Measurements from ENCODE around the gene CHD8. TPM values are rescaled to one million over a fixed set of nuclear protein-coding genes. Genes with fewer than 3 reads are reported as not detected.
"Not testable (repeated sequence)": the region's sequence is repeated elsewhere in the genome, so short reads cannot be mapped to it uniquely, and the experiment has no call there.

Gene CHD8
- total RNA-seq, 1 experiment from 2014 or later = 30.4 TPM

DNA sequence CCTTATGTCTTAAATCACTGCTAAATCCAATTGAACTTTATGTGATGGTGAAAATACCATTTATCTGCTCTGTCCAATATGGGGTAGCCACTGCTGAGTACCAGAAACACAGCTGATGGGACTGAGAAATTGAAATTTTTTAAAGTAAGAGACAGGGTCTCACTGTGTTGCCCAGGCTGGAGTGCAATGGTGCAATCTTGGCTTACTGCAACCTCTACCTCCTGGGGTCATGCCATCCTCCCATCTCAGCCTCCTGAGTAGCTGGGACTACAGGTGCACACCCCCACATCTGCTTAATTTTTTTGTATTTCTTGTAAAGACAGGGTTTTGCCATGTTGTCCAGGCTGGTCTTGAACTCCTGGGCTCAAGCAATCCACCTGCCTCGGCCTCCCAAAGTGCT lies 83.1 kb downstream of the CHD8 start:
- DNase-seq (ENCODE audit: low read depth) = not testable (repeated sequence)

DNA sequence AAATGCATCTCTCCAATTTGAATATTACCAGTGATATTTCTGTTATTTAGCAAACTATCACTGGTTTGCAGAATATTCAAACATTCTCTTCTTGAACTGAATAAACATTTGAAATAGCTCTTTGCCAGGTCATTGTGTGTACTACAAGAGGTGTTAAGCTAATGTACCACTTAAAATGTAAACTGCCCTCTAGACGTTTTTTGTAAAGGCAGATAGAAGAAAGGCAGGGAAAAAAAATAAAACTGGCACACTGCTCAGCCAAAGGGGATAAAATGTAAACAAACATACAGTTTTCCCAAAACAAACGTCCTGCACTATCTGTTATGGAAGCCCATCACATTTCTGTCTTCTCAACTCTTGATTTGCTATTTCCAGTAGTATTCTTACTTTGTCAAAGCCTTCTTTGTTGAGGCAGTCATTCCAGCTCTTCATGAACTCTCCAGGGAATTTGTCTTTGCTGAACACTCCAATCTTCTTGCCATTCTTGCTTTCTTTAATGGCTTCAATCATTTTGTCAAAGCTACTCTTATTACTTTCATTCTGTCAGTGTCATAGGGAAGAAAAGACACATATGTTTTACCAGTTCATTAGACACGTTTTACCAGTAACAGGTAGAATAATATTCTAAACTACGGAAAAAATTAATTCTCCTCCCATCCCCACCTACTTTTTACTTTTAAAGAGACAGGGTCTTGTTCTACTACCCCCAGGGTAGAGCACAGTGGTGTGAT lies 85.8 kb downstream of the CHD8 start:
- no peak for DNase-seq (ENCODE audit: low read depth)

DNA sequence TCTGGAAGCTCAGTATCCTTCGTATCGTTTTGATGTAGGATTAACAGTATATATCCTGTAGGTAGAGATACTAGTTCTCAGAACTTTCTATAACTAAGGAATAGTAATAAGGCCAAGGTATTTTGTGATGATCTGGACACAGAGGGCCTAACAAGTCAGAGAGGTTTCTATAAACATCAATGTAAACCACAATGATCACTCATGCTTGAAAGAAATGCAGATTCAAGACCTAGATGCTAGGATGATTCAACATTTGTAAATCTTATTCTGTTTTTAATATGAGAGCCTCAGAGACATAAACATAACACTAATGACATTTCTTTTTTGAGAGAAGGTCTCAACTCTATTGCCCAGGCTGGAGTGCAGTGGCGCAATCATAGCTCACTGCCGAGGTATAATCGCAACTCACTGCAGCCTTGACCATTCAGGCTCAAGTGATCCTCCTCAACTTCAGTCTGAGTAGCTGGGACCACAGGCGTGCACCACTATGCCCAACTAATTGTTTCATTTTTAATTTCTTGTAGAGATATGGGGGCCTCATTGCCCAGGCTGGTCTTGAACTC lies 88.3 kb downstream of the CHD8 start:
- DNase-seq (ENCODE audit: low read depth) = no peak

DNA sequence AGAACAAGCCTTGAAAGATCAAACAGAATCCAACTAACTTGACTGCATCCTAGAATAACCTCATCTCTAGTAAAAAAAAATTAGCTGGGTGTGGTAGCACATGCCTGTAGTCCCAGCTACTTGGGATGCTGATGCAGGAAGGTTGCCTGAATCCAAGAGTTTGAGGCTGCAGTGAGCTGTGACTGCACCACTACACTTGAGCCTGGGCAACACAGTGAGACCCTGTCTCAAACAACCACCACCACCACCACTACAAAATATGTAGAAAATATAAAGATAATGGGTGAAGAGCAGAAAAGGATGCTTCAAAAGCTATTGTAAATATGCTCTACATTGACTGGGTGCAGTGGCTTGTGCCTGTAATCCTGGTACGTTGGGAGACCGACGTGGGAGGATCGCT lies 99.4 kb downstream of the CHD8 start:
- DNase-seq (ENCODE audit: low read depth) = no peak

DNA sequence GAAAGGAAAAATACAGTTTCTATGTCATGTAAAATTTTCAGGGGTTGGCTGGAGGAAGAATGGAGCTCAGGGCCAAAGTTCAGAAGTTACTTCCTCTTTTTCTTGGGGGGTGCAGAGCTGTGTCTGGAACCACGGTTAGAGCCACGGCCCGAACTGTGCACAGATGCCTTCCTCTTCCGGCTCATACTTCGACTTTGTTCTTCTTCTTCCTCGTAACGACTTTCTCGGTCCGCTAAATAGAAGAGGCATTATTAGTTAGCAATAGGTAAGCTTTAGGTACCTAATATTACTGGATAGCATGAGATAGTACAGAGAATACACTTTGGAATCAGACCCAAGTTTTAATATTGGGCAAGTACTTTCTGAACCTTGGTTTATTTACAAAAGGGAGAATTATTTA lies 103.3 kb downstream of the CHD8 start:
- no peak for DNase-seq (ENCODE audit: low read depth)

DNA sequence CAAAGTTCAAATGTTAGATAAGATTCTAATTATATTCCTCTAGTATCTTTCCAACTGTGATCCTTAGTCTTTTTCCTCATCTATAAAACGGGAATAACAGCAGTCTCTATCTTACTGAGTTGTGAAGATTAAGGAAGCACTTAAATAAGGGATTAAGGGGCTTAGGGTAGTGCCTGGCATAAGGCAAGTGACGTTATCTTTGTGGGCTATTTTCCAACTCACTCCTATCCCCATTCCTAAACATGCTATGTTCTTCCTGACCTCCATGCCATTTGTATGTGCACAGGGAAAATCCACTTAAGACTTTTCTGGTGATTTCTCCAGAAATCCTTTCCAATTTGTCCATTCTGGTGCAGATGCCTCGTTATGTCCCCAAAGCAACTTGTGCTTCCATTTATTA lies 105.4 kb downstream of the CHD8 start:
- DNase-seq (ENCODE audit: low read depth) = no peak

DNA sequence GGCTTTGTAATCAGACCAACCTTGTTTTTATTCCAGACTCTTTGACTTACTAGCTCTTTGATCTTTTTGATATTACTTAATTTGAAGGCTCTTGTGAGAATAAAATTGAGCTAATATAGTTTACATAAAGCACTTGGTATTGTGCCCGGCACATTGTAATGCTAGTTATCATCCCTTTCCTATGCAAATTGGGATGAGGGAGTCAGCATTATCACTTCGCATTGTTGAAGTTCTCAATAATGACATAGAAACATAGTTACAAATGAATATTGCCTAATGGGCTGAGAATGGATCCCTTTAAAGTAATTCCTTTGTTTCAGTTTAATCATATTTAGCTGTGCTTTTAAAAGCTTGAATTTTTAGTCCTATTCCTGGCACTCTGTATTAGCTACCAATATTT lies 108.7 kb downstream of the CHD8 start:
- no peak for DNase-seq (ENCODE audit: low read depth)

DNA sequence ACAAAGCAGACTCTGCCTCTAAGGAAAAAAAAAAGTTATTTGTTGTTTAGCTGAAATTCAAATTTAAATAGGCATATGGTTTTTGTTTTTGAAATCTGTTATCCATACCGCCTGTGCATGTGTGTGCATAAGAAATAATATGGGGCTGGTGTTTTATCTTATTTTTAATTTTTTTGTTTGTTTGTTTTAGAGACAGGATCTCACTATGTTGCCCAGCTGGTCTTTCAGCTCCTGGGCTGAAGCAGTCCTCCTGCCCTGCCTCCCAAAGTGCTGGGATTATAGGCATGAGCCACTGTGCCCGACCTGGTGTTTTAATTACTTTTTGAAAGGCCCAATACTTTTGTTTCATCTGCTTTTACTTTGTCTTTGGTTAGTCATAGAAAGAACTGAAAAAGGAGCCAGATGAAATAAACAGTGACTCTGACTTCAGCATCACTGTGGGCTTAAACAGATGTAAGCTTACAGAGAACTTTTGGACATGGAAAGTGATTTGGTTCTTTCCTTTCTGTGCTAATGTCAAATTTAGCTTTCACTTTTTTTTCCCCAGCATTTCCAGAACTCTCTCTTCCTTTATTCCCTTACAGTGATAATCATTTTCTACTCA lies 109.3 kb downstream of the CHD8 start:
- DNase-seq (ENCODE audit: low read depth) = no peak

DNA sequence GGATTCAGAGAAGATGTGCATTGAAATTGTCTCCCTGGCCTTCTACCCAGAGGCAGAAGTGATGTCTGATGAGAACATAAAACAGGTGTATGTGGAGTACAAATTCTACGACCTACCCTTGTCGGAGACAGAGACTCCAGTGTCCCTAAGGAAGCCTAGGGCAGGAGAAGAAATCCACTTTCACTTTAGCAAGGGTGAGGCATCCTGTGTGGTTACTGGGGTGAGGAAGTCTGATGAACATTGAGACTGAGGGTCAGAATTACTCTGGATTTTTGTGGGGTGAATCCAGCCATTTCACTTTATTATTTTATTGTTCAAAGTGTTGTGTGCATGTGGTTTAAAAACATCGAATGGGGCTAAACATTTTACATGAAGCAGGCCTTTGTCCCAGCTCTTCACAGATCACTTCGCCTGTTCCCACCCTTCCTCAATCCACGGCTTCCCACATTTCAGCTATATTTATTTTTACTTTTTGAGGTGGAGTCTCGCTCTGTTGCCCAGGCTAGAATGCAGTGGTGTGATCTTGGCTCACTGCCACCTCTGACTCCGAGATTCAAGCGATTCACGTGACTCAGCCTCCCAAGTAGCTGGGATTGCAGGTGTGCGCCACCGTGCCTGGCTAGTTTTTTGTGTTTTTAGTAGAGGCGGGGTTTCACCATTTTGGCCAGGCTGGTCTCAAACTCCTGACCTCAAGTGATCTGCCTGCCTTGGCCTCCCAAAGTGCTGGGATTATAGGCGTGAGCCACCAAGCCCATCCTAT lies 112.7 kb downstream of the CHD8 start:
- peak; percentile 32 for DNase-seq (ENCODE audit: low read depth)

Other genes with a start within 250 kb of the CHD8 start
- gene HNRNPC, start 186.7 kb downstream of the CHD8 start, total RNA-seq (2014; rRNA removed; shearing (Covaris generic)) = 559 and 723 TPM in 2 replicates
- gene RPGRIP1, start 176.0 kb downstream of the CHD8 start, total RNA-seq (2014; rRNA removed; shearing (Covaris generic)) = 0.12 TPM in 1 of 2 replicates, not detected in the other
- gene SUPT16H, start 72.1 kb downstream of the CHD8 start, total RNA-seq (2014; rRNA removed; shearing (Covaris generic)) = 68.8 and 69.0 TPM in 2 replicates
- 12.6 and 16.9 TPM in 2 replicates for gene RAB2B, start 20.8 kb upstream of the CHD8 start, total RNA-seq (2014; rRNA removed; shearing (Covaris generic))
- 13.1 and 14.4 TPM in 2 replicates for gene TOX4, start 21.1 kb upstream of the CHD8 start, total RNA-seq (2014; rRNA removed; shearing (Covaris generic))
- 48.9 and 52.1 TPM in 2 replicates for gene METTL3, start 55.2 kb upstream of the CHD8 start, total RNA-seq (2014; rRNA removed; shearing (Covaris generic))
- gene SALL2, start 70.2 kb upstream of the CHD8 start, total RNA-seq (2014; rRNA removed; shearing (Covaris generic)) = 0.48 and 1.1 TPM in 2 replicates
- gene OR10G3, start 124.0 kb upstream of the CHD8 start, total RNA-seq (2014; rRNA removed; shearing (Covaris generic)) = not detected in 2 replicates
- gene OR10G2, start 178.8 kb upstream of the CHD8 start, total RNA-seq (2014; rRNA removed; shearing (Covaris generic)) = not detected in 2 replicates
- gene OR4E2, start 197.7 kb upstream of the CHD8 start, total RNA-seq (2014; rRNA removed; shearing (Covaris generic)) = not detected in 2 replicates
- gene OR4E1, start 217.7 kb upstream of the CHD8 start, total RNA-seq (2014; rRNA removed; shearing (Covaris generic)) = not detected in 2 replicates